ENCODE results near the gene ZNF747.
A peak's percentile ranks its signal among the peaks of the same experiment; 100 is the strongest.
"Not testable (repeated sequence)": the region's sequence is repeated elsewhere in the genome, so short reads cannot be mapped to it uniquely, and the experiment has no call there.

Gene ZNF747

GRCh38 chr16:30557707-30557956, 23.0 kb upstream of the ZNF747 start:
- DNase-seq: peak; percentile 33

- no peak for DNase-seq
These were observed 21.4 kb upstream of the ZNF747 start for GRCh38 chr16:30556125-30556473.

- no peak for DNase-seq
These were observed 20.9 kb upstream of the ZNF747 start for GRCh38 chr16:30555315-30556124.

- no peak for DNase-seq
These were observed 20.1 kb upstream of the ZNF747 start for GRCh38 chr16:30554557-30555314.

GRCh38 chr16:30553393-30553899, 18.8 kb upstream of the ZNF747 start:
- DNase-seq: no peak

- DNase-seq: no peak
These were observed 18.3 kb upstream of the ZNF747 start for GRCh38 chr16:30552956-30553355.

- peak; percentile 33 for DNase-seq
These were observed 17.1 kb upstream of the ZNF747 start for GRCh38 chr16:30551781-30552180.

- no peak for DNase-seq
These were observed 14.0 kb upstream of the ZNF747 start for GRCh38 chr16:30548416-30549253.

- DNase-seq: no peak
These were observed 11.5 kb upstream of the ZNF747 start for GRCh38 chr16:30546115-30546514.

- DNase-seq: no peak
These were observed 8.4 kb upstream of the ZNF747 start for GRCh38 chr16:30543067-30543466.

GRCh38 chr16:30541502-30542329, 7.1 kb upstream of the ZNF747 start:
- no peak for DNase-seq

- DNase-seq: not testable (repeated sequence)
These were observed 6.3 kb upstream of the ZNF747 start for GRCh38 chr16:30540916-30541464.

- not testable (repeated sequence) for DNase-seq
These were observed 5.4 kb upstream of the ZNF747 start for GRCh38 chr16:30539986-30540526.

- no peak for DNase-seq
These were observed 4.6 kb upstream of the ZNF747 start for GRCh38 chr16:30539000-30539964.

- not testable (repeated sequence) for DNase-seq
These were observed 1.9 kb upstream of the ZNF747 start for GRCh38 chr16:30536391-30537024.

GRCh38 chr16:30535777-30536190, 1.1 kb upstream of the ZNF747 start:
- peak; percentile 50 for DNase-seq

- no peak for DNase-seq
These were observed 583 bp upstream of the ZNF747 start for GRCh38 chr16:30535106-30535776.

- no peak for DNase-seq
These were observed 800 bp downstream of the ZNF747 start for GRCh38 chr16:30533748-30534367.

- DNase-seq: no peak
These were observed 1.5 kb downstream of the ZNF747 start for GRCh38 chr16:30533146-30533522.
